B cell (primary cell): ENCODE data around the gene MTFR2. TPM values are rescaled to one million over a fixed set of nuclear protein-coding genes. Genes with fewer than 3 reads are reported as not detected.

Experiments used
- ATAC-seq: fragments of 200-7000 bp; cut with Tn5 transposase; one replicate; pipeline ENCODE4 v1.10.0; 2021; ENCODE audit warnings: low read depth, mild to moderate bottlenecking, moderate number of reproducible peaks, moderate library complexity
- CTCF ChIA-PET: fragments of 350-600 bp; sonication (Branson Sonifier 250); formaldehyde crosslinking; loops from one replicate; lab custom pipeline; 2021; ENCODE audit warnings: antibody characterized with exemption, inconsistent platforms; lab: Charles Lee
- POLR2A ChIA-PET: fragments of 350-600 bp; sonication (Branson Sonifier 250); formaldehyde crosslinking; loops from one replicate; lab custom pipeline; 2021; ENCODE audit warnings: antibody characterized with exemption; lab: Charles Lee
- DNase-seq: peaks from one replicate; pipeline ENCODE4 v3.0.0; 2013
- H2AFZ ChIP-seq: 2 replicates; pipeline ENCODE4 v1.6.1; 2012; ENCODE audit warnings: mild to moderate bottlenecking, low read depth, low read length; ENCODE audit not compliant: insufficient read depth, poor library complexity, severe bottlenecking
- H3K27ac ChIP-seq, 2 donors: 1 replicate in 1 of 2; 2 replicates in 1 of 2; pipeline ENCODE4 v1.5.1; 2012 to 2013; ENCODE audit warnings: low read length in 2 of 2, mild to moderate bottlenecking in 2 of 2, moderate library complexity in 1 of 2
- H3K27me3 ChIP-seq, 4 experiments: fragments of 200-600 bp in 1 of 4; sonication (generic) in 1 of 4; replicated peaks in 1 of 4; 1 replicate in 2 of 4; 2 replicates in 2 of 4; pipeline versions ENCODE4 v1.6.1 to v1.7.0; 2013 to 2016; ENCODE audit warnings: low read length in 3 of 4, mild to moderate bottlenecking in 2 of 4, mixed read lengths in 1 of 4, moderate library complexity in 1 of 4; ENCODE audit not compliant: insufficient read depth in 4 of 4, control insufficient read depth in 3 of 4; ENCODE audit errors: control extremely low read depth in 1 of 4
- H3K36me3 ChIP-seq, 2 experiments: replicated peaks in 1 of 2; 1 replicate in 1 of 2; 2 replicates in 1 of 2; pipeline versions ENCODE4 v1.6.1 to v1.7.1; 2013; ENCODE audit warnings: low read length in 1 of 2; ENCODE audit not compliant: insufficient read depth in 2 of 2, control insufficient read depth in 1 of 2; ENCODE audit errors: control extremely low read depth in 1 of 2, extremely low read depth in 1 of 2
- H3K4me1 ChIP-seq, 2 donors: fragments of 200-600 bp in 1 of 2; sonication (generic) in 1 of 2; 1 replicate in 1 of 2; 2 replicates in 1 of 2; pipeline versions ENCODE4 v1.5.1 to v1.6.1; 2013 to 2017; ENCODE audit warnings: low read length in 2 of 2; ENCODE audit not compliant: control insufficient read depth in 2 of 2, insufficient read depth in 2 of 2
- H3K4me2 ChIP-seq: replicated peaks from 2 replicates; pipeline ENCODE3; 2012; ENCODE audit warnings: mild to moderate bottlenecking, low read depth, low read length; ENCODE audit not compliant: poor library complexity, severe bottlenecking
- H3K4me3 ChIP-seq, 5 experiments: fragments of 200-600 bp in 1 of 5; sonication (generic) in 1 of 5; 1 replicate in 3 of 5; 2 replicates in 2 of 5; pipeline versions ENCODE4 v1.5.1 to v1.7.0; 2011 to 2016; ENCODE audit warnings: low read length in 4 of 5, mild to moderate bottlenecking in 4 of 5, low read depth in 2 of 5, control low read depth in 1 of 5, moderate library complexity in 1 of 5; ENCODE audit not compliant: insufficient read depth in 1 of 5; ENCODE audit errors: control extremely low read depth in 1 of 5, extremely low read depth in 1 of 5
- H3K79me2 ChIP-seq: fragments of 200-600 bp; sonication (generic); one replicate; pipeline ENCODE4 v1.6.0; 2016; ENCODE audit warnings: low read length; ENCODE audit not compliant: control insufficient read depth, insufficient read depth
- H3K9ac ChIP-seq: fragments of 200-600 bp; sonication (generic); 2 replicates; pipeline ENCODE4 v1.6.1; 2017; ENCODE audit warnings: mild to moderate bottlenecking, low read length, moderate library complexity
- H3K9me3 ChIP-seq, 3 donors: one replicate each; pipeline versions ENCODE4 v1.6.1 to v1.7.1; 2013; ENCODE audit warnings: low read length in 2 of 3; ENCODE audit not compliant: control insufficient read depth in 2 of 3, insufficient read depth in 1 of 3; ENCODE audit errors: control extremely low read depth in 1 of 3
- H4K20me1 ChIP-seq: 2 replicates; pipeline ENCODE4 v1.6.0; 2012; ENCODE audit warnings: mild to moderate bottlenecking, low read length; ENCODE audit not compliant: insufficient read depth, control insufficient read depth, poor library complexity, severe bottlenecking
- H3K27ac Mint-ChIP-seq: one replicate; pipeline ENCODE4 v1.8.0; 2021; ENCODE audit warnings: mixed read lengths
- H3K27me3 Mint-ChIP-seq: one replicate; pipeline ENCODE4 v1.8.0; 2021; ENCODE audit warnings: mixed read lengths
- H3K4me1 Mint-ChIP-seq: one replicate; pipeline ENCODE4 v1.8.0; 2021; ENCODE audit warnings: mixed read lengths
- H3K4me3 Mint-ChIP-seq: one replicate; pipeline ENCODE4 v1.8.0; 2021; ENCODE audit warnings: mixed read lengths
- H3K9me3 Mint-ChIP-seq: one replicate; pipeline ENCODE4 v1.8.0; 2022; ENCODE audit warnings: mixed read lengths; ENCODE audit not compliant: insufficient read depth
- CTCF ChIP-seq: fragments of 200-600 bp; IDR thresholded peaks from one replicate; pipeline ENCODE4 v1.8.0; 2022; ENCODE audit warnings: antibody characterized with exemption, mild to moderate bottlenecking
- EZH2 ChIP-seq: IDR thresholded peaks from 2 replicates; pipeline ENCODE4 v1.6.1; 2012; ENCODE audit warnings: borderline replicate concordance, low read depth, mild to moderate bottlenecking, moderate library complexity, low read length; ENCODE audit not compliant: insufficient read depth, poor library complexity, severe bottlenecking
- intact Hi-C: fragments of 100-400 bp; cut with micrococcal nuclease; formaldehyde crosslinking; loops from one replicate; pipeline ENCODE4 v1.10.0; 2022
- polyA plus RNA-seq: library from polyadenylated mRNA; depleted of rRNA; stranded (reverse); fragments of >200 nt; gene quantifications from 2 replicates; pipeline ENCODE4 v1.2.3, GENCODE V29; 2012
- total RNA-seq, 2 donors: library from RNA; stranded (reverse); fragments of 120-200 nt in 1 of 2; gene quantifications; 1 replicate in 1 of 2; 2 replicates in 1 of 2; pipeline versions ENCODE4 v1.2.3 to v1.2.4, GENCODE V29; 2013 to 2022

MTFR2 gene
- total and polyA plus RNA-seq, 2 donors (not counting 1 experiment from before 2014, with no cell fraction given) = 2.0 to 3.9 TPM

- intact Hi-C loops = no loop called here
- H3K27ac Mint-ChIP-seq = no peak overlapping the region
- H3K9me3 Mint-ChIP-seq = no peaks in the 10 kb centered on the region
These were observed 4.8 kb upstream of the MTFR2 start for GRCh38 chr6:136254851-136255466.

More at GRCh38 chr6:136254851-136255466, 4.8 kb upstream of the MTFR2 start:
- Histone ChIP-seq H3K4me1 (peaks cover 9% of the 10 kb centered on the region in 2 donors), H3K4me2 (no peak overlapping the region), H3K9me3 (no peaks in the 10 kb centered on the region), H4K20me1 (no peaks in the 10 kb centered on the region), H3K27me3 (no peaks in the 10 kb centered on the region), H3K9ac (no peak overlapping the region), H3K79me2 (no peaks in the 10 kb centered on the region), H2AFZ (no peak overlapping the region), H3K4me3 (no peak overlapping the region), H3K36me3 (peaks cover 4 to 22% of the 10 kb centered on the region in 2 experiments), H3K27ac (no peak overlapping the region)
- Mint-ChIP-seq H3K4me3 (no peak overlapping the region), H3K27me3 (no peaks in the 10 kb centered on the region), H3K4me1 (peaks cover 21% of the 10 kb centered on the region)
- POLR2A ChIA-PET = interaction anchor here (1.0 kb wide), 1 partner anchor 35 kb away, joined by 7 read pairs; the partner anchor contains the start of gene BCLAF1
- DNase-seq (no peak), ATAC-seq (no peak)
- CTCF ChIA-PET = interaction anchor here (0.9 to 1.1 kb wide), 2 partner anchors 36 to 343 kb away, joined by 3 to 4 read pairs; no protein-coding TSS in a partner anchor
- TF ChIP-seq EZH2 (no peak), CTCF (no peak)
